ENCODE data around the gene PCGF2.

DNA sequence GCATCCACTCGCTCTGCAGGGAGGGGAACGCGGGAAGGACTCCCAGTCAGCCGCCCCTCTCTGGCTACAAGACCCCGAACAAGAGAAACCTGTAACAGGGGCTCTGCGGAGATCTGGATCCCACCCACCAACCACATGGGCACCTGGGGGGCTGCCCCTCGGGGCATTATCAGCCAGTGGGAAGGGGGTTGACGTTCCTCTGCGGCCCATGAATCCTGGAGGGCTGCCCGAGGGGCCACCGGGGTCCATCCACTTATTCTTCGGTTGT is 1.8 kb upstream of the PCGF2 start:
- TF ChIP-seq CTCF (IDR thresholded peaks at IDR 0.05; ENCODE audit: low read depth, low read length), result no peak
- TF ChIP-seq POLR2A (IDR thresholded peaks at IDR 0.05; ENCODE audit: extremely low read depth, insufficient read length), result no peak
